Activated effector memory CD4-positive, alpha-beta T cell treated with Interleukin-2 at 50 U/mL for 16 hours (primary cell): Measurements from ENCODE around the gene KIAA1671.
"Not testable (repeated sequence)": the region's sequence is repeated elsewhere in the genome, so short reads cannot be mapped to it uniquely, and the experiment has no call there.

Source experiments
- DNase-seq: peaks from one replicate; pipeline ENCODE4 v3.0.0-alpha.2; 2020

KIAA1671 gene

DNA sequence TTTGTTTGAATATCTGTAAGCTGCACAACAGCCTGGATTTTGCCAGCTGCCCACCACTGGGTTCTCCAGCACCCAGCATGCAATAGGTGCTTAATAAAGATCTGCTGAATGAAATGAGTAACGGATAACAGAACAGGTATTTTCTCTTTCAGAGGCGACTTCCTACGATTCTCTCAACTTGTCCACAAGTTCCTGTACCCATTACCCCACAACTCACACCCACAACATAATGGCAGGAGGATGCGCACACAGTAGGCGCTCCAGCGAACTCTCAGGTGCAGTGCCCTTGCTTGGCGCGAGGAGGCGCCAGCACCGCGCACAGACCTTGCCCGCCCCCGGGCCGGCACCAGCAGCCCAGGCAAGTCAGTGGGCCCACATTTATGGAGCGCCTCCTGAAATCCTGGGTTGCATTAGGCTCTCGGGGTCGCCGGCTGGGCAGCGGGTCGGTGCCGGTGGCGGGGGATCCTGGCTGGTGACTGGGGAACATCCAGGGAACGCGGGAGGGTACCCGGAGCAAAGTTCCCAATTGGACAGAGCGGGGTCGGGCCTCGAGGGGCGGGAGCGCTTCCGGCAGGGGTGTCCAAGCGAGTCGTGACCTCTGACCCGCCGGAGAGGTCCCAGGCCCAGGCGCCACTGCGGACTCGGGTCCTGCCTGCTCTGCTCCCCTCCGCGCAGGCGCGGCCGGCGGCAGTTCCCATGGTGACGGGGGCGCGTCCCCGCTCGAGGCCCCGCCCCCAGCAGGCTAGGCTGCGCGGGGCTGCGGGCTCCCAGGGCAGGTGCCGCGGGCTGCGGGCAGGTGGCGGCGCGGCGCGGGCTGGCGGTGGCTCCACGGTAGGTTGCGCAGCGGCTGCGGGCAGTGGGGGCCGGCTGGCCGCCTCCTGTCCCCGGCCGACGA is at the start of gene KIAA1671:
Gene KIAA1671 (plus strand): TSS at position 775 of the 895 bp plus-strand sequence. CDS start 75,284 bp downstream, outside the sequence.
- peak; percentile 79 for DNase-seq

DNA sequence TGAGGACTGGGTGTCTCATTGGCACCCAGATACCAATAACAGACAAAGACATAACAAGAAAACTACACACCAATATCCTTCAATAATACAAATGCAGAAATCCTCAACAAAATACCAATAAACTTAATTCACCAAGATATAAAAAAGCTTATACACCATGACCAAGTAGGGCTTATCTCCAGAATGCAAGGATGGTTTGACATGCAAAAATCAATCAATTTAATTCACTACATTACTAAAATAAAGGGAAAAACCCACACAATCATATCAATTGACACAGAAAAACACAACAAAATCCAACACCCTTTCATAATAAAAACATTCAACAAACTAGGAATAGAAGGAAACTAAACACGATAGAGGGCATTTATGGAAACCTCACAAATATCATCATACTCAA is 46.6 kb upstream of the KIAA1671 start:
- no peak for DNase-seq

DNA sequence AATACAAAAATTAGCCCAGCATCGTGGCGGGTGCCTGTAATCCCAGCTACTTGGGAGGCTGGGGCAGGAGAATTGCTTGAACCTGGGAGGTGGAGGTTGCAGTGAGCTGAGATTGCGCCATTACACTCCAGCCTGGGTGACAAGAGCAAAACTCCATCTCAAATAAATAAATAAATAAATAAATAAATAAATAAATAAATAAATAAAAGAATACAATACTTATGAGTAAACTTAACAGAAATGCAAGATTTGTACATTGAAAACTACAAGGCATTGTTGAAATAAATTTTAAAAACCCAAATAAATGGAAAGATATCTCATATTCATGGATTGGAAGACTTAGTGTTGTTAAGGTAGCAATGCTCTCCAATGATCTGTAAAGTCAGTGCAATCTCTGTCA is 45.4 kb upstream of the KIAA1671 start:
- DNase-seq: not testable (repeated sequence)

DNA sequence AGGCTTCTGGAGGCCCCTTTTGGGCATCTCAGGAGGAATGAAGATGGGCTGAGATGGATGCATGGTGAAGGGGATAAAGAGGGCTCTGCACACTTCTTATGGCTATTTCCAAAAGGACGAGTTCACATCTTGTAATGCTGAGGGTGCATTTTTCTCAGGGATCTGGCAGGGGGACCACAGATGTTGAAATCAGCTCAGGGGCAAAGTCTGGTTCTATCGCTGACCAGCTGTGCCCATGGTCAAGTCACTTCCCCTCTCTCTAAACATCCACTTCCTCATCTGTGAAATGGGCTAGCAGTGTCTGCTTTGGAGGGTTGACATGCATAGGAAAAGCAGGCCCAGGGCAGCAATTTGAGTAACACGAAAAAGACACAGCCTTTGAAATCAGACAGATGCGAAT is 32.5 kb upstream of the KIAA1671 start:
- DNase-seq: no peak

DNA sequence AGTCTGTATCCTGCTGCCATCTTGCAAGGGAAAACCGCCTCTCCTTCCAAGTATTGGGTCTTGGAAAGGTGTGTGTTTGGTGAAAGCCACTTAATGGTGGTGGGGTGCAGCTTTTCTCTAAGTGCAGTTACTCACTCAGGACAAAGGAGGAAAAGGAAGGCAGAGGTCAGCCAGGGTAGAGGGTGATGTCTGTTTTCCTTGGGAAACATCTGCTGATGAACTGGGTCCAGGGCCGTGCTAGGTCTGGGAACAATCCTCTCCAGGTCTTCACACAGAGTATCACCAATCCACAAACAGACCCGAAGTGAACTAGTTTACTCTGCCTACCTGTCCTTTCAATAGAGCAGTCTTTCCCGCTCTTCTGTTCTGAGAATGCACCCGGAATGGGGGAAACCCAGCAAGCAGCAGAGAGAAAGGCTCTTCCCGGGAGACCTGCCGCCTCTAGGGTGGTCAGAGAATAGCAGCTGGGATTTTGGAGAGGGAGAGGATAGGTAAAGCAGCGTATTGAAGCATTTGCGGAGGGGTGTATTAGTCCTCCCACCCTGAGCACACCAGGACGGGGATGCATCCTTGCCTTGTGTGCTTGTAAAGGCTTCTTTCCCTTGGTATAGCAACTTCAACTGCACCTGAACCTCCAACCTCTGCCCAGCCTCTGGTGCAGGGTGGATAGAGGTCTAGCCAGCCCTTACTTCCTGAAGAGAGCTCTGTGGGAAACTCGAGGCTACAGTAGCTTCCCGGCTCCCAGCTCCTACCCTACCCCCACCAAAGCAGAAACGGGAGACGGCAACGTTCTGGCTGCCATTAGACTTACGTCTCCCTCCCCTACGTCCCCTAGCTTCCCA is 26.7 kb upstream of the KIAA1671 start:
- DNase-seq: no peak

DNA sequence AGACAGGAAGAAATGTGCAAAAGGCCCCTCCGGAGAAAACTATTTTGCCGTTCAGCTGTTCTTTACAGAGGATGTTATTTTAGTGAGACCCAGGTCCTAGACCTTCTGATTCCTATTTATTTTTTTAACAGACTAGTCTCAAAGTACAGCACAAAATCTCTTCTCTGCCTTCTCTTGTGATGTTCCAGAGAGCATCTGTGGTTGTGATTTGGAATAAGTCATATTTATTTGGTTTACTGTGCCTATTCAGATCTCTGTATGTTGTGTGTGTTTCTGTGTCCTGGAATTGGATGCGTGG is 26.1 kb upstream of the KIAA1671 start:
- no peak for DNase-seq

DNA sequence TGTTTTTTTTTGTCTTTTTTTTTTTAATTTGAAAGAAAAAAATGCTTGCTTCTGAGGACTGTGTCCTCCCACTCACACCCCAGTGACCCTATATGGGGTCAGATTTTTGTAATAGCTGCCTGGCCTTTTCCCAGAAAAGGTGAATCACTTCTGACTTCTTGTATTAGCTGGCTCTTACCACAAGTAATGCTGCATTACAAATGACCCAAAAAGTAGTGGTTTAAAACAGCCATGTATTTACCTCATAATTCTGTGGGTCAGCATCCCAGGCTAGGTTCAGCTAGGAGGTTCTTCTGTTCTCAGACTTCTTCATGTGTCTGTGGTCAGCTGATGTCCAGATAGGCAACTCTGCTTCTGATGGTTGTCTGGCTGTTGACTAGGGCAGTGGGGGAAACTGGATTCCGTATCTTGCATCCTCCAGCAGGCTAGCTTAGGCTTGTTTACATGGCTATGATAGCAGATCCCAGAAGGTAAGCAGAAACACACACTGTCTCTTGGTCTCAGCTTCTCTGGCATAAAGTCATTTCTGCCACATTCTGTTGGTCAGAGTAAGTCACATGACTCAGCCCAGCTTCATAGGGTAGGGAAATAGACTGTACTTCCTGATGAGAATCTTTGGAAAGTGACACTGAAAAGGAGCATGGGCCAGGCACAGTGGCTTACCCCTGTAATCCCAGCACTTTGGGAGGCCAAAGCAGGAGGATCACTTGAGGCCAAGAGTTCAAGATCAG is 25.5 kb upstream of the KIAA1671 start:
- no peak for DNase-seq

DNA sequence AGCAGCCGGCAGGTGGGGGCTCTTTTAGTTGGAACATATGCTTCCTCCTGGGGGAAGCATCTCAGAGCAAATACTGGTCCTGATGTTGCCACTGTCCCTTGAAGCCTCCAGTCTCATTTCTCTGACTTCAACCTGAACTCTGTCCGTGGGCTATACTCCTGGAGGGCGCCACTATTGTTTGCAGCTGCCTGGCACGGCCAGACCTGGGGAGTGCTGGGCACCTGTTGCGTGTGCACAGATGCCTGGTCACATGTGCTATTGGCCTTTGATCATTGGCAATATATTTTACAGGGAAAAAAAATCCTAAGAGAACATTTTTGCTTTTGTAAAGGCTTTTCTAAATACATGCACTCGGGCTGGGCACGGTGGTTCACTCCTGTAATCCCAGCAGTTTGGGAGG is 24.2 kb upstream of the KIAA1671 start:
- no peak for DNase-seq

DNA sequence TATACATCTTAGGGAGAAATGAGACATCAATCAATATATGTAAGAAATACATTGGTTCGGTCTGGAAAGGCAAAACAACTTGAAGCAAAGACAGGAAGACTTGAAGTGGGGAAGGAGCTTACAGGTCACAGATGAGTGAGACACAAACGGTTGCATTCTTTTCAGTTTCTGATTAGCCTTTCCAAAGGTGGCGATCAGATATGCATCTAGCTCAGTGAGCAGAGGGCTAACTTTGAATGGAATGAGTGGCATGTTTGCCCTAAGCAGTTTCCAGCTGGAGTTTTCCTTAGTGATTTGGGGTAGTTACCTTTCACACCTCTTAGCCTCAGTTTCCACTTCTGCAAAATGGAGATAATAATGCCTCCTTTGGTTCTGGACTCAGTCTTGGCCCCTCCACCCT is 21.8 kb upstream of the KIAA1671 start:
- DNase-seq: no peak

DNA sequence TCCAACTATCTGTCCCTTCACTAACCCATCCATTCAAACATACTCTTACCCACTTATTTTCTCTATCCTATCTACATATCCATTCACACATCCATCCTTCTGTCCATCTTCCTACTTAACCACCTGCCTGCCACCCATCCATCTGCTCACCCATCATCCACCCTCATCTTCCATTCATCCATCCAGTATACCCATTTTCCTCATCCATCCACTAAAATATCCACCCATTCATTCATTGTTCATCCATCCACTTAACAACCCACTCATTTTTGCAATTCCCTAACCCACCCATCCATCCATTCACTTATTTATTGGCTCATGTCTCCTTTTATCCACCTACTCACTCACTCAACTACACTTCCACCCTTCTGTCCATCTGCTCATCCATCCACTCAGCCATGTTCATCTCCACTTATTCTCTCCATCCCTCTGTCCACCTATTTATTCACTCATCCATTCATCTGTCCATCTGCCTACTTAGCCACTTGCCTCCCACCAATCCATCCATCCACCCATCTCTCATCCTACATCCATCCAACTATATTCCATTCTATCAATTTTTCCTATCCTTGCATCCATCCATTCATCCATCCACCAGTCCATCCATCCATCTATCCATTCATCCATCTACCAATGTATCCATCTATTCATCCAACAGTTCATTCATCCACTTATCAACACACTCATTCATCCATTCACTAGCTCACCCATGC is 16.6 kb upstream of the KIAA1671 start:
- no peak for DNase-seq

DNA sequence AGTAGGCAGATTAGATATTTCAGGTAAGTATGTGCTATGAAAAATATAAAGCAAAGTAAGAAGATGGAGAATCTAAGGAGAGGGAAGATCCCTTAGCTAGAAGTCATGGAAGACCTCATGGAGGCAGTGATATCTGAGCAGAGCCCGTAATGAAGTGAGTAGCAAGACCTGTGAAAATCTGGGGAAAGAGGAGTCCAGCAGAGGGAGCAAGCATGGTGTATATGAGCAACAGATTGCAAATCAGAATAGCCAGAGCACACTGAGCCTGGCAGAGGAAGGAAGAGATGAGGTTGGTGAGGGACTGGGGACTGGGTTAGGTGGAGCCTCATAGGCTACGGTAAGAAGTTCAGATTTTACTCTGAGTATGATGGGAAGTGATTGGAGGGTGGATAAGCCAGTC is 15.4 kb upstream of the KIAA1671 start:
- DNase-seq: no peak

DNA sequence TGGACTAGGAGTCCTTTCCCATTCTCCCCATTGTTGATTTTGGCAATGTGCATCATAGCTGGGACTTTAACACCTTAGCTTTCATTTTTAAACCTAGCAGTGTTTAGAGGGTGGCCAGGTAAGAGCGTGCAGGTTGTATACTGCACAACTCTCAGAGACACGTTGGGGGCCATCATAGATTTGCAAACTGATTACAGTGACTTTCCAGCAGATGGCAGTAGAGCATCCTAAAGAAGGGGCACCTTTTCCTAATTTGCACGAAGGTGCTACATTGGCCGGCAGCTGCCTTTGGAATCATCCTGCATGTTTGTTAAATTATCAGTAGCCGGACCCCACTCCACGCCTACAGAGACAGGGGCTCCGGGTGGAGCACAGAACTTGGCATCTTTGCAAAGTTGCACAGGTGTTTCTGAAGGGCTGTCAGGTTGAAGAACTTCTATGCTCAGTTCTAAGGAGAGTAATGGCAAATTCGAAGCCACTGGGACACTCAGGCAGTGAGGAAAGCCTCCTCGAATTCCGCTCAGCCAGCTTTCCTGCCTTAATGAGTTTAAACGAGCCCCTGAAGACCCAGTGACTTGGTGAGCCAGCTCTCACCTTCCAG is 13.7 kb upstream of the KIAA1671 start:
- peak; percentile 8 for DNase-seq

DNA sequence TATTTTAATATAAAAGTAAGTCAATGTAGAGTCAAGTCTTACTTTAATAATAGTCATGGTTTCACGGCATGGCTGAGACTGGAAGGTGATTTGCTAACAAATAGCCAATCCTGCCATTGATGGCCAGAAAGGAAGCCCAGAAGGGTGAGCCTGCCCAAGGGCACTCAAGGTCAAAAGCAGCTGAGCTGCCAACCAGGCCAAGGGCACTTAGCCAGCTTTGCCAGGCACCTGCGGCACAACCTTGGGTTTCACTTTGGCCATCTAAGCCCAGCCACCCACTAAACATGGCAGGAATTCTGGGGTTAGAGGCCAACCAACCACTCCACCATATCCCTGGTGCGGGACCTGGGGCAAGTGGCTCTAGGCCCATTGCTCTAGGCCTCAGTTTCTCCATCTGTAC is 10.2 kb upstream of the KIAA1671 start:
- no peak for DNase-seq

DNA sequence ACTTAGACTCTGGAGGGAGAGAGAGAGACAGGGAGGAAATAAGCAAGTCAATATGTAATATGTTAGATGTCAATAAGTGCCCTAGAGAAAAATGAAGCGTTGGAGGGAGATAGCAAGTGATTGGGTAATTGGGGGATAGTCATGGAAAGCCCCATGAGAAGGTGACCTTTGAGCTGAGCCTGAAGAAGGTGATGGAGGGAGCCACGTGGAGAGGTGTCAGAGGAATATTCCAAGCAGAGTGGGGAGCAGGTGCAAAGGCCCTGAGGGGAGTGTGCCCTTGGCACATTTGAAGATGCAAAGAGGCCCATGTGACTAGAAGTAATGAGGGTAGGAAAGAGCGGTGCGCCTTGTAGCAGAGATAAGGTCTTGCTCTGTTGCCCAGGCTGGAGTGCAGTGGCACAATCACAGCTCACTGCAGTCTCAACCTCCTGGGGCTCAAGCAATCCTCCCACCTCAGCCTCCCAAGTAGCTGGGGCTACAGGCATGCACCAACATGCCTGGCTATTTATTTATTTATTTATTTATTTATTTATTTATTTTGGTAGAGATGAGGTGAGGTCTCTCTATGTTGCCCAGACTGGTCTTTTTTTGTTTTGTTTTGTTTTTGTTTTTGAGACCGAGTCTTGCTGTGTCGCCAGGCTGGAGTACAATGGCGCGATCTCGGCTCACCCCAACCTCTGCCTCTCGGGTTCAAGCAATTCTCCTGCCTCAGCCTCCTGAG is 8.1 kb upstream of the KIAA1671 start:
- no peak for DNase-seq

DNA sequence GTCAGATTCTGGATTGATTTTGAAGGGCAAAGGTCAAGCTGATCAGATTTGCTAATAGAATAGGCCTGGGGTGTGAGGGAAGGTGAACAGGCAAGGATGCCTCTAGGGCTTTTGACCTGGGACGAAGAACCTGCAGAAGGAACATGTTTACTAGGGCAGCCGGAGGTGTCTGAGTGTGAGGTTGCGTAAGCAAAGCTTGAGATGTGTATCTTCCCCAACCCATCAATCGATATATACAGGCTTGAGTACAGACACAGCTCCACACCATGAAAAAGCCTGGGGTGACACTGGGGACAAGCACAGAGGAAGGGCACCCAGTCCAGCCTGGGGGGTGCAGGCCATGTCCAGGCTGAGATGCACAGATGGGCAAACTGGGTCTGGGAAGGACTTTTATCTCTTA is 7.1 kb upstream of the KIAA1671 start:
- DNase-seq: no peak

DNA sequence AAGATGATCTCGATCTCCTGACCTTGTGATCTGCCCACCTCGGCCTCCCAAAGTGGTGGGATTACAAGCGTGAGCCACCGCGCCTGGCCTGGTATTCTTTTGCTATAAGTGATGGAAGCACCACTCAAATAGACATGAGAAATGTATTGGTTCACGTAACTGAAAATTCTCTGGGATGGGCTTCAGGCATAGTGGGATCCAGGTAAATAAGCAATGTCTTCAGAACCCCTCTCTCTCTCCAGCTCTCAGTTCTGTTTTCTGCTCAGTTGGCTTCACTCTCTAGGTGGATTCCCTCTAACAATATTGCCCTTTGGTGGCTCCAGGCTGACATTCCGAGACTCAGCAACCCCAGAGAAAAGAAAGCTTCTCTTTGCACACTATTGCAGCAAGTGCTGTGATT is 5.1 kb upstream of the KIAA1671 start:
- DNase-seq: no peak

DNA sequence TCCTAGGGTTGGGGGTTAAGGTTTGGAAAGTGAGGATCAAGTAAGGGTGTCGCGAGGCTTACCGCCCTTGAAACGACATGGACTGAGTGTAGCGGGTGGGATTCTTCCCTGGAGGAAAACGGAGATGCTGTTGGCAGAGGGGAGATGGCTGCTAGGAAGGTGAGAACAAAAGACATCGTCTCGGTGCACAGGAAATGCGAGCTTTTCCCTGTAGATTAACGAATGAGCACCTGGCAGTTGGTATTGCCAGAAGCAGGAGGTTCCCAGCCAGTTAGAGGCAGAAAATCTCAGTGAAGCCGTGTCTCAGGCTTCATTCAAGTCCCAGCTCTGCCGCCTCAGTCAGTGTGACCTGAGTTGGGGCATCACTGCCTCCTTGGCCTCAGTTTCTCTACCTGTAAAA is 4.6 kb upstream of the KIAA1671 start:
- no peak for DNase-seq

DNA sequence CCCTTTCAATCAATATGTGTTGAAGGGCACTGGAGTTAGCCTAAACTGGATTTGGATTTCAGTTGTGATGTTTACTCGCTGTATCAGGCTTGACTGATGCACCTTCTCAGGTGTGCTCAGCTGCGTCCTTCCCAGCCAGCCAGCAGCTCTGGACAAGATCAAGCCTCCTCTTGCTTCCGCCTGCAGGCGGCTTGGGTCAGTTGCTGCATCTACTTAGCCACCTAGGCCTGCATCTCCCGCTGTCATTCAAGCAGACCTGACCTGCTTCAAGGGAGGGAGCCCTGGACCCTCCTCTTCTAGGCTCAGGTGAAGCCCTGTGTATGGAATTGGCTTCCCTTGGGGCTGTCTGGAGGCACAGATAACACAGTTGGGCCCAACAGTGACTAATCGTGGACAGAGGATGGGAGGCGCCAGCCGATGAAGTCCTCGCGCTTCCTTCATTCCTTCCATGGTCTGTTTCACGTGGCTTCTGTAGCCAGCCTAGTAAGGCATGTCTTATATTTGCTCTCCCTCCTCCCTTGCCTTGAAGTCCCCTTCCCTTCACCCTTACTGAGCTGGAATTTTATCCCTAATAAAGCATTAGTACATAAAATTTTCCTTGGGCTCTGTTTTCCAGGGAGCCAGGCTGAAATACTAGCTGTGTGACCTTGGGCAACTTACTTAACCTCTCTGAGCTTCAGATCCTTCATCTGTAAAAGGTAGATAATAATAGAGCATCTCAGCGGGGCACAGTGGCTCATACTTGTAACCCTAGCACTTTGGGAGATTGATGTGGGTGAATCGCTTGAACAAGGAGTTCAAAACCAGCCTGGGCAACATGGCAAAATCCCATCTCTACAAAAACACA is 3.9 kb upstream of the KIAA1671 start:
- DNase-seq: no peak

DNA sequence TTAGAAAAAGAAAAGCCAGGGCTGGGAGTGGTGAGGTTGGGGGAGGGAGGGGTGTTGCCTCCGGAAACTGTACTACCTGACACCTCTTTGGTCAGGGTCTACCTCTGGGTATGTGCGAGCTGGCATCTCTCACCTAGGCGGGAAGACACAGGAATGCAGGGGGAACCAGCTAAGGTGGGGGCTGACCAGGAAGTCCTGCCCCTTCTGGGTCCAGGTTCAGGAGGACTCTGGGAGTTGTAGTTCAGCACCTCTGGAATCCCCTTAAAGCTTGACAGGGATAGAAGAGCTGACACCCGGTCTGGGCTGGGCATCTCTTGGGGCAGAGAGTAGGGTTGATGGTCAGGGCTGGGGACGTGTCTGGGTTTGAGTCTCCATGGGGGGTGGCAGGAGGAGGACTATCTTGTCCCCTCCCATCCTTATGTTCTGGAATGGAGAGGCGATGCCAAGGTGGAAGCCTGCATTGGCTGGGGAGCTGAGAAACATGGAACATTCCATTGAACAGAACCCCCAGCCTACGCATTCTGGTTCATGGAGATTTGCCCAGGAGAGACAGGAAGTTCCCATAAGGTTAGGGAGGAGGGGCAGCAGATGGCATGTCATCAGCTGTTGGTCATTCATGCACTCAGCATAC is 2.1 kb upstream of the KIAA1671 start:
- no peak for DNase-seq

DNA sequence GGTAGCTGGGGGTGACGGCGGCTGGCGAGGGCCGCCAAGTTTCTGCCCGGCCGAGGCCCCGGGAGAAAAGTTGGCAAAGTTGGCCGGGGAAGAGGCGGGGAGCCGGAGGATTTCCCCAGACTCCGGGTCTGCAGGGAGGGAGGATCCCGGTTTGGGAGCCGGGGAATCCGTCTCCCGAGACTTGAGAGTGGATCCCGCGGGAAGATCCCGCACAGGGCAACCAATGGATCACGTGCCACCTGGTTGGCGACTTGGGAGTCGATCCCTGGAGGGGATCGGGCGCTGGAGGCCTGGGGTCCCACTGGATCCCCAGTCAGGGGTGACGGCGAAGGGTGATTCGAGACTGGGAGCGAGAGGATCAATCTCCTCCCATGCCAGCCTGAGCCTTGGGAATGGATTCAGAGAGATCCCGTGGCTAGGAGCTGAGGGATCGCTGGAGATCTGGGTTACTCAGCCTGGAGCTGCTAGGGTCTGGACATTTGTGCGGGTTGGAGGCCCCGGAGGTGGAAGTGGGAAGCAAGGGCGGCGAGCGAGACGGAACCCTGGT is 394 bp downstream of the KIAA1671 start:
- no peak for DNase-seq
